ENCODE results near the gene GARIN1A.

- no peak for TF ChIP-seq EZH2 (IDR thresholded peaks at IDR 0.05; ENCODE audit: low read length, unreplicated experiment)
- TF ChIP-seq CTCF (conservative IDR thresholded peaks at IDR 0.05; ENCODE audit: low read depth, low read length), result no peak
Observed at GRCh38 chr7:128705891-128706333, 33.8 kb downstream of the GARIN1A start.

Measured in PC-3 (cell line).